EL (cell line): Measurements from ENCODE around the gene TMEM187.
"Not testable (repeated sequence)": the region's sequence is repeated elsewhere in the genome, so short reads cannot be mapped to it uniquely, and the experiment has no call there.

Source experiments
- DNase-seq: peaks from one replicate; pipeline ENCODE4 v3.0.0-alpha.2; 2016

The TMEM187 gene

GRCh38 chrX:153973127-153974002 lies 811 bp downstream of the TMEM187 start:
- no peak for DNase-seq

GRCh38 chrX:153974003-153974725 lies 1.6 kb downstream of the TMEM187 start:
- no peak for DNase-seq

GRCh38 chrX:153974726-153975286 lies 2.3 kb downstream of the TMEM187 start:
- no peak for DNase-seq

- not testable (repeated sequence) for DNase-seq
Measured at GRCh38 chrX:153980394-153980793, 7.8 kb downstream of the TMEM187 start.

- no peak for DNase-seq
Measured at GRCh38 chrX:153981231-153981630, 8.7 kb downstream of the TMEM187 start.

GRCh38 chrX:153981771-153982533 lies 9.4 kb downstream of the TMEM187 start:
- DNase-seq = no peak

GRCh38 chrX:153983321-153983801 lies 10.8 kb downstream of the TMEM187 start:
- no peak for DNase-seq

GRCh38 chrX:153984351-153985178 lies 12.0 kb downstream of the TMEM187 start:
- no peak for DNase-seq

GRCh38 chrX:153988493-153988892 lies 15.9 kb downstream of the TMEM187 start:
- DNase-seq = no peak

- DNase-seq = no peak
Measured at GRCh38 chrX:153989973-153990655, 17.6 kb downstream of the TMEM187 start.

- no peak for DNase-seq
Measured at GRCh38 chrX:153991013-153991580, 18.5 kb downstream of the TMEM187 start.

GRCh38 chrX:153992180-153992579 lies 19.6 kb downstream of the TMEM187 start:
- DNase-seq = no peak

GRCh38 chrX:153993079-153993478 lies 20.5 kb downstream of the TMEM187 start:
- no peak for DNase-seq

GRCh38 chrX:153993978-153994377 lies 21.4 kb downstream of the TMEM187 start:
- no peak for DNase-seq

GRCh38 chrX:153994398-153994797 lies 21.8 kb downstream of the TMEM187 start:
- not testable (repeated sequence) for DNase-seq

GRCh38 chrX:153995504-153995903 lies 22.9 kb downstream of the TMEM187 start:
- no peak for DNase-seq

GRCh38 chrX:153999359-154000037 lies 26.9 kb downstream of the TMEM187 start:
- DNase-seq = no peak

GRCh38 chrX:154000051-154000450 lies 27.5 kb downstream of the TMEM187 start:
- DNase-seq = no peak

GRCh38 chrX:154002215-154002719 lies 29.7 kb downstream of the TMEM187 start:
- DNase-seq = peak; percentile 47

- no peak for DNase-seq
Measured at GRCh38 chrX:154004315-154004714, 31.8 kb downstream of the TMEM187 start.
